Naive thymus-derived CD4-positive, alpha-beta T cell (primary cell): ENCODE data around the gene PHACTR1. TPM values are rescaled to one million over a fixed set of nuclear protein-coding genes. Genes with fewer than 3 reads are reported as not detected.

Source experiments
- ATAC-seq: fragments of 150-1000 bp; cut with Tn5 transposase; 2 replicates; pipeline ENCODE4 v1.10.0; 2021; ENCODE audit warnings: mild to moderate bottlenecking, moderate library complexity
- CTCF ChIA-PET: fragments of 350-600 bp; sonication (Branson Sonifier 250); formaldehyde crosslinking; loops from one replicate; lab custom pipeline; 2021; ENCODE audit warnings: antibody characterized with exemption; lab: Charles Lee
- POLR2A ChIA-PET: fragments of 350-600 bp; sonication (Branson Sonifier 250); formaldehyde crosslinking; loops from one replicate; lab custom pipeline; 2021; ENCODE audit warnings: antibody characterized with exemption, inconsistent platforms; lab: Charles Lee
- DNase-seq, 9 donors: peaks; one replicate each; pipeline versions ENCODE4 v3.0.0 to v3.0.0-alpha.2; 2020 to 2022; ENCODE audit warnings: mixed read lengths in 1 of 9
- H3K27ac ChIP-seq: one replicate; pipeline ENCODE4 v1.7.0; 2013; ENCODE audit warnings: mild to moderate bottlenecking, low read depth, low read length, moderate library complexity
- H3K27me3 ChIP-seq, 2 donors: one replicate each; pipeline ENCODE4 v1.7.0; 2013; ENCODE audit warnings: low read length in 2 of 2, mild to moderate bottlenecking in 2 of 2, moderate library complexity in 2 of 2; ENCODE audit not compliant: control insufficient read depth in 2 of 2, insufficient read depth in 2 of 2
- H3K36me3 ChIP-seq, 3 experiments: 1 replicate in 2 of 3; 2 replicates in 1 of 3; pipeline ENCODE4 v1.7.0; 2013; ENCODE audit warnings: low read length in 3 of 3, mild to moderate bottlenecking in 3 of 3, moderate library complexity in 1 of 3; ENCODE audit not compliant: insufficient read depth in 3 of 3, control insufficient read depth in 2 of 3
- H3K4me1 ChIP-seq, 2 donors: one replicate each; pipeline ENCODE4 v1.7.0; 2013; ENCODE audit warnings: low read length in 2 of 2, mild to moderate bottlenecking in 2 of 2, moderate library complexity in 1 of 2; ENCODE audit not compliant: control insufficient read depth in 2 of 2, insufficient read depth in 2 of 2
- H3K4me3 ChIP-seq: 2 replicates; pipeline ENCODE4 v1.7.0; 2013; ENCODE audit warnings: mild to moderate bottlenecking, low read length
- H3K9me3 ChIP-seq, 3 experiments: 1 replicate in 2 of 3; 2 replicates in 1 of 3; pipeline ENCODE4 v1.7.0; 2013; ENCODE audit warnings: low read length in 3 of 3; ENCODE audit not compliant: control insufficient read depth in 2 of 3
- H3K27ac Mint-ChIP-seq, 9 donors: one replicate each; pipeline ENCODE4 v1.8.0; 2020 to 2022; ENCODE audit warnings: mixed read lengths in 9 of 9, mild to moderate bottlenecking in 8 of 9, moderate library complexity in 5 of 9, inconsistent platforms in 2 of 9
- H3K27me3 Mint-ChIP-seq, 5 donors: one replicate each; pipeline ENCODE4 v1.8.0; 2021 to 2022; ENCODE audit warnings: mixed read lengths in 5 of 5, mild to moderate bottlenecking in 1 of 5
- H3K36me3 Mint-ChIP-seq, 5 donors: one replicate each; pipeline ENCODE4 v1.8.0; 2020 to 2022; ENCODE audit warnings: mixed read lengths in 5 of 5, mild to moderate bottlenecking in 3 of 5, inconsistent platforms in 1 of 5
- H3K4me1 Mint-ChIP-seq, 7 donors: one replicate each; pipeline ENCODE4 v1.8.0; 2020 to 2022; ENCODE audit warnings: mixed read lengths in 7 of 7, mild to moderate bottlenecking in 3 of 7, inconsistent platforms in 1 of 7
- H3K4me3 Mint-ChIP-seq, 10 donors: one replicate each; pipeline ENCODE4 v1.8.0; 2020 to 2022; ENCODE audit warnings: mild to moderate bottlenecking in 10 of 10, mixed read lengths in 10 of 10, moderate library complexity in 6 of 10, inconsistent platforms in 2 of 10
- H3K9me3 Mint-ChIP-seq, 11 donors: one replicate each; pipeline ENCODE4 v1.8.0; 2020 to 2022; ENCODE audit warnings: mixed read lengths in 11 of 11, mild to moderate bottlenecking in 4 of 11, inconsistent platforms in 1 of 11, moderate library complexity in 1 of 11
- intact Hi-C, 2 donors: fragments of 100-400 bp; cut with micrococcal nuclease; formaldehyde crosslinking; loops; one replicate each; pipeline ENCODE4 v1.15.1; 2023
- polyA plus RNA-seq, 2 donors: library from polyadenylated mRNA; unstranded; fragments of 300-500 nt; fragmentation: Illumina TruSeq; gene quantifications; one replicate each; pipeline ENCODE4 v1.2.3, GENCODE V29; 2021
- total RNA-seq, 6 experiments: library from RNA in 5 of 6; stranded (reverse) in 5 of 6; gene quantifications; 1 replicate in 5 of 6; 2 replicates in 1 of 6; pipeline ENCODE4 v1.2.3 and lab custom pipeline; 2021 to 2026

Gene PHACTR1
- total and polyA plus RNA-seq, 7 experiments from 2014 or later, result 0.18 to 43.1 (median 0.62) TPM

GRCh38 chr6:13238640-13239216 lies 522.2 kb downstream of the PHACTR1 start:
- H3K9me3 ChIP-seq, result no peaks in the 10 kb centered on the region
- H3K27me3 ChIP-seq, result no peaks in the 10 kb centered on the region
- no peaks in the 10 kb centered on the region for H3K36me3 ChIP-seq
- H3K9me3 Mint-ChIP-seq, result peaks cover 0 to 8% (median 2%) of the 10 kb centered on the region in 11 donors
- H3K27ac Mint-ChIP-seq, result no peak overlapping the region
- DNase-seq (no peak), ATAC-seq (no peak)
- H3K4me3 ChIP-seq, result no peak overlapping the region
- peaks cover 0 to under 1% (median 0%) of the 10 kb centered on the region in 5 donors for H3K36me3 Mint-ChIP-seq
- H3K4me3 Mint-ChIP-seq, result no peak overlapping the region
- no peaks in the 10 kb centered on the region for H3K4me1 Mint-ChIP-seq
- peaks cover 0 to 20% (median 3%) of the 10 kb centered on the region in 5 donors for H3K27me3 Mint-ChIP-seq
- CTCF ChIA-PET, result no interaction called here
- H3K27ac ChIP-seq, result no peak overlapping the region
- no peaks in the 10 kb centered on the region for H3K4me1 ChIP-seq
- intact Hi-C loops, result no loop called here
- POLR2A ChIA-PET, result no interaction called here

- intact Hi-C loops, result no loop called here
- H3K4me3 Mint-ChIP-seq, result no peak overlapping the region
- peaks cover 0 to 20% (median 3%) of the 10 kb centered on the region in 5 donors for H3K27me3 Mint-ChIP-seq
- H3K9me3 Mint-ChIP-seq, result peaks cover 0 to 18% (median 6%) of the 10 kb centered on the region in 11 donors
- Histone ChIP-seq H3K36me3 (no peaks in the 10 kb centered on the region), H3K27me3 (no peaks in the 10 kb centered on the region), H3K27ac (no peak overlapping the region), H3K9me3 (no peaks in the 10 kb centered on the region), H3K4me1 (no peaks in the 10 kb centered on the region), H3K4me3 (no peak overlapping the region)
- H3K36me3 Mint-ChIP-seq, result peaks cover 0 to 5% (median 0%) of the 10 kb centered on the region in 5 donors
- no peak for ATAC-seq
- no peak overlapping the region for H3K27ac Mint-ChIP-seq
- ChIA-PET CTCF (no interaction called here), POLR2A (no interaction called here)
- no peak for DNase-seq
- no peaks in the 10 kb centered on the region for H3K4me1 Mint-ChIP-seq
These were observed 523.2 kb downstream of the PHACTR1 start for GRCh38 chr6:13239530-13240455.

- ChIA-PET CTCF (no interaction called here), POLR2A (no interaction called here)
- Mint-ChIP-seq H3K27me3 (peaks cover 0 to 15% (median 3%) of the 10 kb centered on the region in 5 donors), H3K4me1 (no peaks in the 10 kb centered on the region), H3K27ac (no peak overlapping the region), H3K36me3 (peaks cover 0 to 5% (median 3%) of the 10 kb centered on the region in 5 donors), H3K4me3 (no peak overlapping the region), H3K9me3 (peaks cover 0 to 26% (median 6%) of the 10 kb centered on the region in 11 donors)
- no peaks in the 10 kb centered on the region for H3K9me3 ChIP-seq
- intact Hi-C loops, result no loop called here
- H3K27ac ChIP-seq, result no peak overlapping the region
- no peak overlapping the region for H3K4me3 ChIP-seq
- ATAC-seq, result no peak
- H3K4me1 ChIP-seq, result no peaks in the 10 kb centered on the region
- no peaks in the 10 kb centered on the region for H3K36me3 ChIP-seq
- DNase-seq, result no peak
- H3K27me3 ChIP-seq, result no peaks in the 10 kb centered on the region
These were observed 524.8 kb downstream of the PHACTR1 start for GRCh38 chr6:13241364-13241763.

GRCh38 chr6:13242178-13242577 lies 525.6 kb downstream of the PHACTR1 start:
- H3K4me1 Mint-ChIP-seq, result no peaks in the 10 kb centered on the region
- H3K4me1 ChIP-seq, result no peaks in the 10 kb centered on the region
- no peak overlapping the region for H3K4me3 Mint-ChIP-seq
- peaks cover 0 to 5% (median 3%) of the 10 kb centered on the region in 5 donors for H3K36me3 Mint-ChIP-seq
- intact Hi-C loops, result no loop called here
- no peak overlapping the region for H3K27ac Mint-ChIP-seq
- DNase-seq (no peak), ATAC-seq (no peak)
- ChIA-PET CTCF (no interaction called here), POLR2A (no interaction called here)
- no peak overlapping the region for H3K27ac ChIP-seq
- H3K27me3 ChIP-seq, result no peaks in the 10 kb centered on the region
- H3K4me3 ChIP-seq, result no peak overlapping the region
- no peaks in the 10 kb centered on the region for H3K36me3 ChIP-seq
- peaks cover 0 to 13% (median 3%) of the 10 kb centered on the region in 5 donors for H3K27me3 Mint-ChIP-seq
- no peaks in the 10 kb centered on the region for H3K9me3 ChIP-seq
- peaks cover 0 to 26% (median 6%) of the 10 kb centered on the region in 11 donors for H3K9me3 Mint-ChIP-seq

GRCh38 chr6:13242590-13242989 lies 526.0 kb downstream of the PHACTR1 start:
- H3K27me3 ChIP-seq, result no peaks in the 10 kb centered on the region
- H3K4me1 Mint-ChIP-seq, result no peaks in the 10 kb centered on the region
- peaks cover 0 to 26% (median 6%) of the 10 kb centered on the region in 11 donors for H3K9me3 Mint-ChIP-seq
- H3K27ac ChIP-seq, result no peak overlapping the region
- H3K27ac Mint-ChIP-seq, result no peak overlapping the region
- H3K9me3 ChIP-seq, result no peaks in the 10 kb centered on the region
- peaks cover 0 to 13% (median 3%) of the 10 kb centered on the region in 5 donors for H3K27me3 Mint-ChIP-seq
- ATAC-seq (no peak), DNase-seq (no peak)
- H3K36me3 ChIP-seq, result no peaks in the 10 kb centered on the region
- POLR2A ChIA-PET, result no interaction called here
- CTCF ChIA-PET, result no interaction called here
- no peak overlapping the region for H3K4me3 ChIP-seq
- H3K4me1 ChIP-seq, result no peaks in the 10 kb centered on the region
- H3K36me3 Mint-ChIP-seq, result peaks cover 0 to 5% (median 3%) of the 10 kb centered on the region in 5 donors
- intact Hi-C loops, result no loop called here
- H3K4me3 Mint-ChIP-seq, result no peak overlapping the region

- no peaks in the 10 kb centered on the region for H3K4me1 Mint-ChIP-seq
- Histone ChIP-seq H3K4me3 (no peak overlapping the region), H3K27me3 (no peaks in the 10 kb centered on the region), H3K27ac (no peak overlapping the region), H3K4me1 (no peaks in the 10 kb centered on the region), H3K9me3 (no peaks in the 10 kb centered on the region), H3K36me3 (no peaks in the 10 kb centered on the region)
- peaks cover 2 to 13% (median 3%) of the 10 kb centered on the region in 5 donors for H3K27me3 Mint-ChIP-seq
- no peak overlapping the region for H3K27ac Mint-ChIP-seq
- CTCF ChIA-PET, result no interaction called here
- H3K36me3 Mint-ChIP-seq, result peaks cover 0 to 5% (median 3%) of the 10 kb centered on the region in 5 donors
- ATAC-seq, result no peak
- H3K4me3 Mint-ChIP-seq, result no peak overlapping the region
- POLR2A ChIA-PET, result no interaction called here
- H3K9me3 Mint-ChIP-seq, result peaks cover 0 to 26% (median 6%) of the 10 kb centered on the region in 11 donors
- intact Hi-C loops, result no loop called here
- no peak for DNase-seq
These were observed 526.5 kb downstream of the PHACTR1 start for GRCh38 chr6:13243033-13243432.
